Activated CD4-positive, alpha-beta T cell treated with anti-CD3 and anti-CD28 coated beads, Interleukin-10, Interleukin-2, amounts not matched to agents 100 ng/mL and 50 ng/mL, durations not matched to agents 16 hours and 8 hours (primary cell): ENCODE results near the gene RPGRIP1L.

Experiments used
- DNase-seq: peaks from one replicate; pipeline ENCODE4 v3.0.0-alpha.2; 2020

The RPGRIP1L gene

DNA sequence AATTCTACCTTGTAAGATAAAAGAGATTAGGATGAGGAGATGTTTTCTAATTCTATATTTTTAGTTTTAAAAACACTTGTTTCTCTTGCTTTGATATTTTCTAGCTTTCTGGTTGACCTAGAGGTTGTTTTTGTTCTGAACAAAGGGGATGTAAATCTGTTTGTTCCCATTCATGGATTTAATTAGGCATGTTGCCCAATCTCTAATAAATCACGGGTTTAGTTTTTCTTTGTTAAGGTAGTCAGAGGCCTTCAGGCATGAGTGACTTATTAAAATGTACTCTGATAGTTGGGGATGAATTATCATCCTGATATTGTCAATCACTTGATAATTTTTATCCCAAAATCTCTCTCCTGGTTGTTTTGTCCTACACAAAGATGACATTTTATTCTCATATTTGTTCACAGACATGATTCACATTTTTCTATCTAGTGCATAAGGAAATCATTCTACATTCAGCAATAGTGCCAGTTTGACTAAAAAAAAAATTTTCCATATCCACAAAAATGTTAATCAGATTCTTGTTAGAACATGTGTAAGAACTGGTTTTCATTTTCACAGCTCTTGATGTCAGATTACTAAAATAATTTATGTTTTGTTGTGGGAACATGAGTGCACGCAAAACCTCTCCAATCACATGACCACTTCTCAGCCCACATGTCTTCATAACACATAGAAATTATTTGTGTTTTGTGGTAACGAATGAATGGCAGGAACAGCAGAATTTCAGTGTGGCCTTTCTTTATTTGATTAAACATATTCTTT is 105.0 kb downstream of the RPGRIP1L start:
- DNase-seq = no peak

- no peak for DNase-seq
These were observed 105.9 kb downstream of the RPGRIP1L start for GRCh38 chr16:53597776-53598175.

DNA sequence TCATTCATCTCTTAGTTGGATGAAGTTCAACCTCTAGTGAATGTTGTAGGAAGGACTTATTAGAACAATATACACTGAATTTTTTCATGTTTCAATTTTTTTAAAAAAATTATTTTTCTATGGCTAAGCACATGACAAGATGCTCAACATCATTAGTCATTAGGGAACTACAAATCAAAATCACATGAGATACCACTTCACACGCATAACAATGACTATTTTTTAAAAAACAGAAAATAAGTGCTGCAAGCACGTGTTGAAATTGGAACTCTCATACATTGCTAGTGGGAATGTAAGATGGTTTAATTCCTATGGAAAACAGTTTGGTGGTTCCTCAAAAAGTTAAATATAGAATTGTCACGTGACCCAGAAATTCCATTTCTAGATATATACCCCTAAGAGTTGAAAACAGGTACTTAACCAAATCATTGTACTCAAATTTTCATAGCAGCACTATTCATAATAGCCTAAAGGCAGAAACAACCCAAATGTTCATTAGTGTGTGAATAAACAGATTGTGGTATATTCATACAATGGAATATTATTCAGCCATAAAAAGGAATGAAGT is 115.5 kb downstream of the RPGRIP1L start:
- DNase-seq = no peak

GRCh38 chr16:53583401-53583800 is 120.3 kb downstream of the RPGRIP1L start:
- no peak for DNase-seq

- no peak for DNase-seq
These were observed 121.9 kb downstream of the RPGRIP1L start for GRCh38 chr16:53581784-53582183.

GRCh38 chr16:53580038-53580802 is 123.4 kb downstream of the RPGRIP1L start:
- no peak for DNase-seq

- DNase-seq = no peak
These were observed 126.8 kb downstream of the RPGRIP1L start for GRCh38 chr16:53576904-53577303.

- no peak for DNase-seq
These were observed 127.4 kb downstream of the RPGRIP1L start for GRCh38 chr16:53576210-53576609.

- DNase-seq = no peak
These were observed 131.9 kb downstream of the RPGRIP1L start for GRCh38 chr16:53571763-53572162.

GRCh38 chr16:53566552-53567245 is 137.0 kb downstream of the RPGRIP1L start:
- no peak for DNase-seq

GRCh38 chr16:53565296-53565863 is 138.3 kb downstream of the RPGRIP1L start:
- DNase-seq = no peak

GRCh38 chr16:53563426-53563825 is 140.2 kb downstream of the RPGRIP1L start:
- no peak for DNase-seq

DNA sequence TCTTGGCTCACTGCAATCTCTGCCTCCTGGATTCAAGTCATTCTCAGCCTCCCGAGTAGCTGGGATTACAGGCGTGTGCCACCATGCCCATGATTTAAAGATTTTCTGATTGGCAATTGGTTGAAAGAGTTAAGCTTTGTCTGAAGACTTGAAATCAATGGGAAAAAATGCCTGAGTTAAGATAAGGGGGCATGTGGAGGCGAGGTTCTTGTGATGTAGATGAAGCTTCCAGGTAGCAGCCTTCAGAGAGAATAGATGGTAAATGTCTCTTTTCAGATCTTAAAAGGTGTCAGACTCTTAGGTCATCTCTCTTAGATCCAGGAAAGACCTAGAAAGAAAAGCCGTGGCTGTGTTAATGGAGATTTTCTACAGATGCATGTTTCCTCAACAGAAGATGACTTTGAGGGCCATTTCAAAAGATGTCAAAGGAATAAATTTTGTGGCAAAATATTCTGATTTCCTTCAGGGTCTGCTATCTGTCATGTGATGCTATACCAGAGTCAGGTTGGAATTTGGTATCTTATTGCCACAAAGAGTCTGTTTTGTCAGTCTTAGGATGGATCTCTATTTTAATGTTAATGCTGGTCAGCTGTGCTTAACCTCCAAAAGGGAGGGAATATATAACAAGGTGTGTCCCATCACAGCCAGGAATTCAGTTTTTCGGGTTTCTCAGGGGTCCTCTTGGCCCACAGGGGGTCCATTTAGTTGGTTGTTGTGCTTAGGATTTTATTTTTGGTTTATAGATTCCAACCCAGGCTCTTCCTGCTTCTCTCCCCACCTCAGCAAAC is 142.4 kb downstream of the RPGRIP1L start:
- DNase-seq = no peak

- DNase-seq = no peak
These were observed 144.2 kb downstream of the RPGRIP1L start for GRCh38 chr16:53559270-53559951.

DNA sequence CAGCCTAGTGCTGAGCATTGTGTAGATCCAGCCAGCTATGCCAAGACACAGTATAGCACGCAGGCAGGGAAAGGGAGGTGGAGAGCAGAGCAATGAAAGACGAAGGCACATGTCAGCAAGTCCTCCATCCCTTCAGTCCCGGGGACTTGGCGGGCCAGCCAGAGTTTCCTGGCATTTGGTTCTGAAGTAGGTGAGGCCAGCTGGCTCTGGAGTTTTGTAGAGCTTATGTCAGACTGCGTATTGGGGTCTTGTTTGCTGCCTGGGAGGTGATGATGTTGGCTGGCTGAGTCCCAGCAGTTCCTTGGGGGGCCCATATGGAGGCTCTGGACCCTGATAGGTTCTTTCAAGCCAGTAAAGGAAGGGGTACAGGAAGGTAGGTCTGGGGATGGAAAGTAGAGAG is 144.9 kb downstream of the RPGRIP1L start:
- DNase-seq = no peak

DNA sequence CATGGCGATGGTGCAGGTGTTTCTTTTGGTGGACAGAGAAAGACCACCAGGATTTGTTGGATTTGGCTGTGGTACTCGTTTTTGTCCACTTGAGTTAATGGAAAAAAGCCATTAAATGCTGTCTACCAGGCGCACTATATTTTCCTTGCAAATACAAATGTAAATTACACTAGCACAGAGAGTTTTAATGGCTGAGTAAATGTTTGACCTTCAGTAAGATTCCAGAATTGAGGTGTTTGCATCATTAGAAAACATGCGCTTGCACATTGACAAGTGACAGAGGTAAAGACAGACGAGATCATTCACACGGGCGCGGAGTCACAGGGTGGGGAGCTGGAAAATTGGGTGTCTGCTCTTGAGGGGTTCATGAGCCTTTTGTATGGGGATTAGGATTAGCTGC is 147.1 kb downstream of the RPGRIP1L start:
- DNase-seq = no peak

- peak; percentile 73 for DNase-seq
These were observed 153.5 kb downstream of the RPGRIP1L start for GRCh38 chr16:53549970-53550690.
